ENCODE data around the gene SULT6B1. TPM values are rescaled to one million over a fixed set of nuclear protein-coding genes. Genes with fewer than 3 reads are reported as not detected.
"Not testable (repeated sequence)": the region's sequence is repeated elsewhere in the genome, so short reads cannot be mapped to it uniquely, and the experiment has no call there.

SULT6B1 gene
- total RNA-seq, 1 donor from 2014 or later, result not detected

GRCh38 chr2:37211939-37212338, 23.5 kb upstream of the SULT6B1 start:
- Histone ChIP-seq H3K9me3 (no peaks in the 10 kb centered on the region), H3K4me3 (no peak overlapping the region), H3K36me3 (peaks cover 88% of the 10 kb centered on the region), H3K27me3 (no peaks in the 10 kb centered on the region), H3K27ac (no peak overlapping the region), H3K4me1 (no peaks in the 10 kb centered on the region)
- ATAC-seq, result no peak
- DNase-seq, result no peak
- intact Hi-C loops (cut with DNase I), result no loop called here
- TF ChIP-seq CTCF (IDR thresholded peaks at IDR 0.05), result no peak

- Histone ChIP-seq H3K27me3 (no peaks in the 10 kb centered on the region), H3K27ac (no peak overlapping the region), H3K9me3 (no peaks in the 10 kb centered on the region), H3K4me1 (no peaks in the 10 kb centered on the region), H3K36me3 (peaks cover 88% of the 10 kb centered on the region), H3K4me3 (no peak overlapping the region)
- TF ChIP-seq CTCF (IDR thresholded peaks at IDR 0.05), result no peak
- ATAC-seq (no peak), DNase-seq (no peak)
- intact Hi-C loops (cut with DNase I), result no loop called here
These were observed 22.7 kb upstream of the SULT6B1 start for GRCh38 chr2:37211212-37211611.

- DNase-seq; H3K9me3 ChIP-seq; intact Hi-C loops (cut with DNase I); H3K4me3 ChIP-seq; H3K27ac ChIP-seq; ATAC-seq; H3K27me3 ChIP-seq; H3K4me1 ChIP-seq: not testable (repeated sequence)
- peaks cover 87% of the 10 kb centered on the region for H3K36me3 ChIP-seq
These were observed 18.3 kb upstream of the SULT6B1 start for GRCh38 chr2:37206760-37207159.

GRCh38 chr2:37205689-37206341, 17.3 kb upstream of the SULT6B1 start:
- Histone ChIP-seq H3K27ac (no peak overlapping the region), H3K36me3 (peaks cover 87% of the 10 kb centered on the region), H3K9me3 (no peaks in the 10 kb centered on the region), H3K4me1 (no peaks in the 10 kb centered on the region), H3K27me3 (no peaks in the 10 kb centered on the region), H3K4me3 (no peak overlapping the region)
- intact Hi-C loops (cut with DNase I), result no loop called here
- ATAC-seq (no peak), DNase-seq (no peak)
- no peak for TF ChIP-seq CTCF (IDR thresholded peaks at IDR 0.05)

GRCh38 chr2:37205071-37205661, 16.7 kb upstream of the SULT6B1 start:
- ATAC-seq; intact Hi-C loops (cut with DNase I); H3K27ac ChIP-seq; DNase-seq; H3K27me3 ChIP-seq; H3K4me1 ChIP-seq; H3K9me3 ChIP-seq; H3K4me3 ChIP-seq: not testable (repeated sequence)
- peaks cover 87% of the 10 kb centered on the region for H3K36me3 ChIP-seq

GRCh38 chr2:37203708-37204107, 15.2 kb upstream of the SULT6B1 start:
- no peaks in the 10 kb centered on the region for H3K4me1 ChIP-seq
- H3K4me3 ChIP-seq, result no peak overlapping the region
- no peaks in the 10 kb centered on the region for H3K9me3 ChIP-seq
- no peak for DNase-seq
- H3K27me3 ChIP-seq, result no peaks in the 10 kb centered on the region
- H3K27ac ChIP-seq, result no peak overlapping the region
- no peak for ATAC-seq
- TF ChIP-seq CTCF (IDR thresholded peaks at IDR 0.05), result no peak
- intact Hi-C loops (cut with DNase I), result no loop called here
- H3K36me3 ChIP-seq, result peaks cover 78% of the 10 kb centered on the region

Measured in upper lobe of right lung (tissue), 1 donor.